HCT116 (cell line): Measurements from ENCODE around the gene HAP1. TPM values are rescaled to one million over a fixed set of nuclear protein-coding genes. Genes with fewer than 3 reads are reported as not detected.

Experiments used
- ATAC-seq: fragments of 200-7000 bp; cut with Tn5 transposase; 2 replicates; pipeline ENCODE4 v1.9.1; 2020; ENCODE audit warnings: mild to moderate bottlenecking, moderate library complexity
- BruUV-seq: library from RNA; stranded (reverse); fragments of 400-500 nt; replicated peaks from 2 replicates; lab custom pipeline; 2021; lab: Mats Ljungman, UMichigan
- CTCF ChIA-PET: fragments of 300-600 bp; sonication (Branson Sonifier 250); formaldehyde crosslinking; loops from one replicate; lab custom pipeline; 2021; ENCODE audit warnings: antibody characterized with exemption; lab: Charles Lee
- POLR2A ChIA-PET: fragments of 300-600, 350-600 bp; sonication (Branson Sonifier 250); formaldehyde crosslinking; loops from one replicate; lab custom pipeline; 2021; ENCODE audit warnings: antibody characterized with exemption; lab: Charles Lee
- RAD21 ChIA-PET, 2 experiments: fragments of 300-600 bp; sonication (Branson Sonifier 250); formaldehyde crosslinking; loops; one replicate each; lab custom pipeline; 2023; ENCODE audit warnings: low total read pairs in 2 of 2; ENCODE audit not compliant: uncharacterized antibody in 2 of 2, unreplicated experiment in 2 of 2, low non-redundant PET in 1 of 2; lab: Charles Lee
- DNase-seq: peaks from one replicate; pipeline ENCODE4 v3.0.0-alpha.2; 2010; ENCODE audit warnings: low read depth, low spot score
- H2AFZ ChIP-seq: fragments of 200-600 bp; shearing (Covaris generic), sonication (generic); 2 replicates; pipeline ENCODE4 v1.6.1; 2017; ENCODE audit warnings: low read depth, mixed run types, mixed read lengths, antibody characterized with exemption, low read length; ENCODE audit not compliant: poor library complexity, severe bottlenecking
- H3K27ac ChIP-seq: 2 replicates; pipeline ENCODE4 v1.5.1; 2012; ENCODE audit warnings: low read depth, low read length
- H3K27me3 ChIP-seq: fragments of 200-600 bp; sonication (generic); 2 replicates; pipeline ENCODE4 v1.6.1; 2016; ENCODE audit warnings: mixed run types, low read length, mixed read lengths; ENCODE audit not compliant: insufficient read depth
- H3K36me3 ChIP-seq, 2 experiments: fragments of 200-500 bp in 1 of 2; fragments of 200-600 bp in 1 of 2; sonication (Bioruptor generic) in 1 of 2; sonication (generic) in 1 of 2; 2 replicates each; pipeline versions ENCODE4 v1.5.1 to v1.6.1; 2014 to 2016; ENCODE audit warnings: low read length in 2 of 2, inconsistent platforms in 1 of 2, mixed read lengths in 1 of 2, mixed run types in 1 of 2; ENCODE audit not compliant: insufficient read depth in 2 of 2, control insufficient read depth in 1 of 2
- H3K4me1 ChIP-seq, 2 experiments: fragments of 200-600 bp in 1 of 2; sonication (generic) in 1 of 2; 2 replicates each; pipeline versions ENCODE4 v1.5.1 to v1.6.1; 2012 to 2017; ENCODE audit warnings: low read length in 2 of 2, inconsistent platforms in 1 of 2, mild to moderate bottlenecking in 1 of 2, mixed read lengths in 1 of 2, mixed run types in 1 of 2, moderate library complexity in 1 of 2; ENCODE audit not compliant: insufficient read depth in 2 of 2, control insufficient read depth in 1 of 2
- H3K4me2 ChIP-seq: fragments of 200-600 bp; sonication (generic); 2 replicates; pipeline ENCODE4 v1.6.1; 2017; ENCODE audit warnings: mixed run types, low read length, mixed read lengths
- H3K4me3 ChIP-seq, 2 experiments: fragments of 200-600 bp in 1 of 2; sonication (generic) in 1 of 2; replicated peaks in 1 of 2; 2 replicates each; pipeline ENCODE4 v1.5.1; 2011 to 2016; ENCODE audit warnings: low read length in 2 of 2, control low read depth in 1 of 2, low read depth in 1 of 2, mild to moderate bottlenecking in 1 of 2, mixed read lengths in 1 of 2, mixed run types in 1 of 2
- H3K79me2 ChIP-seq: fragments of 200-600 bp; sonication (generic); 2 replicates; pipeline ENCODE4 v1.6.1; 2017; ENCODE audit warnings: mild to moderate bottlenecking, mixed run types, low read length, moderate library complexity, mixed read lengths; ENCODE audit not compliant: insufficient read depth
- H3K9ac ChIP-seq: fragments of 200-600 bp; sonication (generic); 2 replicates; pipeline ENCODE4 v1.6.1; 2016; ENCODE audit warnings: low read length, mixed read lengths
- H3K9me2 ChIP-seq: fragments of 200-600 bp; sonication (generic), shearing (Covaris generic); 2 replicates; pipeline ENCODE4 v1.6.1; 2017; ENCODE audit warnings: mixed run types, mild to moderate bottlenecking, moderate library complexity; ENCODE audit not compliant: insufficient read depth
- H3K9me3 ChIP-seq, 2 experiments: fragments of 200-500 bp in 1 of 2; fragments of 200-600 bp in 1 of 2; sonication (Bioruptor generic) in 1 of 2; sonication (generic) in 1 of 2; 2 replicates each; pipeline ENCODE4 v1.6.1; 2014 to 2017; ENCODE audit warnings: low read length in 2 of 2, mixed read lengths in 2 of 2, inconsistent platforms in 1 of 2, low read depth in 1 of 2, mild to moderate bottlenecking in 1 of 2, mixed run types in 1 of 2, moderate library complexity in 1 of 2; ENCODE audit not compliant: control insufficient read depth in 1 of 2, insufficient read depth in 1 of 2
- H4K20me1 ChIP-seq: fragments of 200-600 bp; sonication (generic), shearing (Covaris generic); 2 replicates; pipeline ENCODE4 v1.6.1; 2017; ENCODE audit warnings: mixed run types, mild to moderate bottlenecking, moderate library complexity; ENCODE audit not compliant: insufficient read depth
- CEBPB ChIP-seq: IDR thresholded peaks from 2 replicates; pipeline ENCODE4 v1.6.1; 2012; ENCODE audit warnings: low read depth
- EZH2 ChIP-seq: fragments of 200-600 bp; sonication (generic); IDR thresholded peaks from 2 replicates; pipeline ENCODE4 v1.6.1; 2017; ENCODE audit warnings: antibody characterized with exemption, mixed run types
- FOSL1 ChIP-seq: IDR thresholded peaks from 2 replicates; pipeline ENCODE4 v1.6.1; 2012; ENCODE audit warnings: low read depth
- JUND ChIP-seq: IDR thresholded peaks from 2 replicates; pipeline ENCODE4 v1.6.1; 2012
- POLR2A ChIP-seq: IDR thresholded peaks from 2 replicates; pipeline ENCODE4 v1.7.0; 2011; ENCODE audit warnings: borderline replicate concordance; ENCODE audit not compliant: insufficient read depth, insufficient read length; ENCODE audit errors: extremely low read depth
- RAD21 ChIP-seq: IDR thresholded peaks from 2 replicates; pipeline ENCODE4 v1.6.1; 2012; ENCODE audit warnings: low read depth, mild to moderate bottlenecking
- SIN3A ChIP-seq: IDR thresholded peaks from 2 replicates; pipeline ENCODE4 v1.6.1; 2012; ENCODE audit warnings: low read depth
- SRF ChIP-seq: IDR thresholded peaks from 2 replicates; pipeline ENCODE4 v1.6.1; 2012; ENCODE audit warnings: low read depth
- TCF7L2 ChIP-seq: IDR thresholded peaks from 2 replicates; pipeline ENCODE4 v1.7.0; 2011; ENCODE audit warnings: borderline replicate concordance, inconsistent platforms; ENCODE audit not compliant: insufficient read depth, insufficient read length; ENCODE audit errors: extremely low read depth
- YY1 ChIP-seq: IDR thresholded peaks from 2 replicates; pipeline ENCODE4 v1.6.1; 2011; ENCODE audit warnings: low read length, low read depth, moderate library complexity, mild to moderate bottlenecking; ENCODE audit not compliant: insufficient replicate concordance; ENCODE audit errors: extremely low read depth
- ZNF274 ChIP-seq: fragments of 200-500 bp; sonication (Bioruptor generic); IDR thresholded peaks from 2 replicates; pipeline ENCODE4 v1.6.1; 2014; ENCODE audit warnings: mild to moderate bottlenecking, low read depth, low read length, inconsistent platforms
- intact Hi-C: fragments of 100-400 bp; cut with micrococcal nuclease; formaldehyde crosslinking; loops from 2 replicates; pipeline ENCODE4 v1.10.0; 2022
- total RNA-seq: library from RNA; stranded (reverse); gene quantifications from one replicate; pipeline ENCODE4 v1.2.1, GENCODE V29; 2021; ENCODE audit not compliant: unreplicated experiment
- TF ChIP-seq, protein P1 (sequence below): IDR thresholded peaks from 2 replicates; pipeline ENCODE4 v1.6.1; 2011; ENCODE audit warnings: mild to moderate bottlenecking, low read length, moderate library complexity; ENCODE audit not compliant: insufficient replicate concordance; ENCODE audit errors: extremely low read depth
- TF ChIP-seq, protein P2 (sequence below): IDR thresholded peaks from 2 replicates; pipeline ENCODE4 v1.6.1; 2012
- TF ChIP-seq, protein P3 (sequence below): IDR thresholded peaks from 2 replicates; pipeline ENCODE4 v1.6.1; 2012

HAP1 gene
- total RNA-seq, 1 experiment from 2014 or later: 3.4 TPM

DNA sequence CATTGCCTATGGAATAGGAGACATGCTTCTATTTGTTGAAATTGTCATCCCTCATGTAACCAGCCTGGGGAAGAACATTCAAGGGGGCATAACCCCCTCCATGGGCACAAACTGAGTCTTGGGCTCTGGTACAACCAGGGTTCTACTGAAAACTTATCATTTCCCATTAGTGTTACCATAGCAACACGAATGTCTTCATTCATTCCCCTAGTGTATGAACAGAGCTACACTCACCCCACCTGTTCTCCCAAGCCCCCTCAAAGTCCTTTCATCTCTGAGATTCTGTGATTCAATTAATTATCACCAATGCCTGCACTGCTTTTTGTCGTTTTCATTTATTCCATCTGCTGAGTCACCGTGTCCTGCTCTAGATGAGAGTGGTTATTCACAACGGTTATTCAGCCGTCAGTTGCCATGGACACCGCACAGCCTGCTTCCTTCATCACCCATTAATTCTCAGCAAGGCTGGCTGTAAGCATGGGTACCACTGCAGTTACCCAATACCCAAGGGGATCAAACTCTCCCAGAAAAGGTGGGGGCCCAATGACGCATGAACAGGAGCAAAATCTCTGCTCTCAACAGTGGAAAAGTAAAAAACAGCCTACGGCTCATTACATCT lies 23.9 kb downstream of the HAP1 start:
- intact Hi-C loops: no loop called here
- POLR2A ChIA-PET: interaction anchor here (0.6 to 1.1 kb wide), 2 partner anchors 22 kb away, joined by 3 to 5 read pairs; partner anchors contain the start of gene EIF1

DNA sequence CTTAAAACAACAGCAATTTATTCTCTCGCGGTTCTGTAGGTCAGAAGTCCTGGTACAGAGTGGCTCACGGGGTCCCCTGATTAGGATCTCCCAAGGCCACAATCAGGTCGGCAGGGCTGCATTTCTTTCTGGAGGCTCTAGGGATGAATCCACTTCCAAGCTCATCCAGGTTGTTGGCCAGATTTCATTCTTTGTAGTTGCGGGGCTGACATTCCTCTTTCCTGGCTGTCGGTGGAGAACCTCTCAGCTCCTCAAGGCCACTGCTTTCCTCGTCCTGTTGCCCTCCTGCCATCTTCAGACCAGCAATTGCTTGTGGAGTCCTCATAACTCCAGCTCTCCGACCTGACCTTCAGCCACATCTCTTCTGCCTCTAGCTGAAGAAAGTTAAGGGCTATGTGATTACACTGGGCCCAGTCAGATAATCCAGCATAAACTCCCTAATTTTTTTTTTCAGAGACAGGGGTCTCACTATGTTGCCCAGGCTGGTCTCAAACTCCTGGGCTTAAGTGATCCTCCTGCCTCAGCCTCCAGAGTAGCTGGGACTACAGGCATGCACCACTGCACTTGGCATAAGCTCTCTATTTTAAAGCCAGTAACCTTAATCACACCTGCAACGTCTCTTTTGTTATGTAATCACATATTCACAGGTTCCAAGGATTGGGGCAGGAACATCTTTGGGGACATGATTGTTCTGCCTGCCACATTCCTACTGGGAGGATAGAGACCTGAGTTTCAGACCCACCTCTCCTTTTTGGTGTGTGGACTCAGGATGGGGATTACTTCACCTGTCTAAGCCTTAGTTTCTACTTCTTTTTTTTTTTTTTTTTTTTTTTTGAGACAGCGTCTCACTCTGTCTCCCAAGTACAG lies 26.4 kb downstream of the HAP1 start:
- no TSS peak for BruUV-seq
- Histone ChIP-seq H3K27me3 (no peaks in the 10 kb centered on the region), H3K27ac (no peak overlapping the region), H3K79me2 (no peaks in the 10 kb centered on the region), H3K36me3 (no peaks in the 10 kb centered on the region), H4K20me1 (no peaks in the 10 kb centered on the region), H3K4me2 (no peak overlapping the region), H3K9ac (no peak overlapping the region), H2AFZ (no peak overlapping the region), H3K4me3 (no peak overlapping the region), H3K4me1 (peaks cover 0 to 6% of the 10 kb centered on the region in 2 experiments; a peak in 2 of 4 replicates), H3K9me3 (no peaks in the 10 kb centered on the region), H3K9me2 (no peaks in the 10 kb centered on the region)
- intact Hi-C loops: no loop called here
- ATAC-seq (no peak), DNase-seq (no peak)
- ChIA-PET POLR2A (interaction anchor here (1.0 to 4.0 kb wide), 2 partner anchors 12 to 18 kb away, joined by 3 to 32 read pairs; partner anchors contain the start of gene EIF1), CTCF (interaction anchor here (0.7 to 4.6 kb wide), 2 partner anchors 12 to 163 kb away, joined by 4 to 27 read pairs; no protein-coding TSS in a partner anchor), RAD21 (no interaction called here)
- TF ChIP-seq RAD21 (no peak), JUND (no peak), SIN3A (no peak), ZNF274 (no peak), EZH2 (no peak), YY1 (no peak), TCF7L2 (no peak), FOSL1 (no peak), SRF (no peak), CEBPB (no peak), POLR2A (no peak)
- TF ChIP-seq, protein P1, sequence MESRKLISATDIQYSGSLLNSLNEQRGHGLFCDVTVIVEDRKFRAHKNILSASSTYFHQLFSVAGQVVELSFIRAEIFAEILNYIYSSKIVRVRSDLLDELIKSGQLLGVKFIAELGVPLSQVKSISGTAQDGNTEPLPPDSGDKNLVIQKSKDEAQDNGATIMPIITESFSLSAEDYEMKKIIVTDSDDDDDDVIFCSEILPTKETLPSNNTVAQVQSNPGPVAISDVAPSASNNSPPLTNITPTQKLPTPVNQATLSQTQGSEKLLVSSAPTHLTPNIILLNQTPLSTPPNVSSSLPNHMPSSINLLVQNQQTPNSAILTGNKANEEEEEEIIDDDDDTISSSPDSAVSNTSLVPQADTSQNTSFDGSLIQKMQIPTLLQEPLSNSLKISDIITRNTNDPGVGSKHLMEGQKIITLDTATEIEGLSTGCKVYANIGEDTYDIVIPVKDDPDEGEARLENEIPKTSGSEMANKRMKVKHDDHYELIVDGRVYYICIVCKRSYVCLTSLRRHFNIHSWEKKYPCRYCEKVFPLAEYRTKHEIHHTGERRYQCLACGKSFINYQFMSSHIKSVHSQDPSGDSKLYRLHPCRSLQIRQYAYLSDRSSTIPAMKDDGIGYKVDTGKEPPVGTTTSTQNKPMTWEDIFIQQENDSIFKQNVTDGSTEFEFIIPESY: no peak
- TF ChIP-seq, protein P2, sequence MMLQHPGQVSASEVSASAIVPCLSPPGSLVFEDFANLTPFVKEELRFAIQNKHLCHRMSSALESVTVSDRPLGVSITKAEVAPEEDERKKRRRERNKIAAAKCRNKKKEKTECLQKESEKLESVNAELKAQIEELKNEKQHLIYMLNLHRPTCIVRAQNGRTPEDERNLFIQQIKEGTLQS: no peak
- TF ChIP-seq, protein P3, sequence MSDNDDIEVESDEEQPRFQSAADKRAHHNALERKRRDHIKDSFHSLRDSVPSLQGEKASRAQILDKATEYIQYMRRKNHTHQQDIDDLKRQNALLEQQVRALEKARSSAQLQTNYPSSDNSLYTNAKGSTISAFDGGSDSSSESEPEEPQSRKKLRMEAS: no peak

More for the DNA sequence above, 23.9 kb downstream of the HAP1 start:
- DNase-seq: no peak
- no peaks in the 10 kb centered on the region for H3K9me3 ChIP-seq
- RAD21 ChIA-PET: no interaction called here
- ATAC-seq: no peak
- no peak overlapping the region for H2AFZ ChIP-seq
- no TSS peak for BruUV-seq
- CTCF ChIA-PET: no interaction called here
- no peak overlapping the region for H3K27ac ChIP-seq
- H3K79me2 ChIP-seq: no peaks in the 10 kb centered on the region
- no peak overlapping the region for H3K4me3 ChIP-seq
- peaks cover 0 to 6% of the 10 kb centered on the region in 2 experiments; a peak in 2 of 4 replicates for H3K4me1 ChIP-seq
- H3K27me3 ChIP-seq: no peaks in the 10 kb centered on the region
- no peaks in the 10 kb centered on the region for H3K9me2 ChIP-seq
- H4K20me1 ChIP-seq: no peaks in the 10 kb centered on the region
- TF ChIP-seq TCF7L2 (no peak), JUND (no peak)
- H3K36me3 ChIP-seq: no peaks in the 10 kb centered on the region
- no peak overlapping the region for H3K4me2 ChIP-seq
- H3K9ac ChIP-seq: no peak overlapping the region
